ENCODE results near the gene RIN1.

DNA sequence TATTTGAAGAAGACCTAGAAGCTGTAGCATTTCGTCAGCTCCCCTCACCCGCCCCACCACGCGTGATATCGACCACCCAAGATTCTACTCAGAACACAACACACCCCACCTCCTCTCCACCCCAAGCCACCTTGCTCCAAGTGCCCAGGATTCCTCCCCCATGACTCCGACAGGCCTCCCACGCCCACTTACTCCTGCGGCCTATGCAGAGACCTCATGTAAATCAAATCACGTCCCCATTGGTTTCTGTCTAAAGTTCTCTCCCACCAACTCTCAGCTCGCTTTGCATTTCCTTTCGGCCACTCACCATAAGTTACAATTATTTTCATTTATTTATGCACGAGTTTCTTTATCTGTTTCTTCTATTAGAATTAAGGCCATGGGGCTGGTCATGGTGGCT, 33.6 kb downstream of the RIN1 start:
- TF ChIP-seq POLR2A (IDR thresholded peaks at IDR 0.05): no peak
- TF ChIP-seq, protein P1, sequence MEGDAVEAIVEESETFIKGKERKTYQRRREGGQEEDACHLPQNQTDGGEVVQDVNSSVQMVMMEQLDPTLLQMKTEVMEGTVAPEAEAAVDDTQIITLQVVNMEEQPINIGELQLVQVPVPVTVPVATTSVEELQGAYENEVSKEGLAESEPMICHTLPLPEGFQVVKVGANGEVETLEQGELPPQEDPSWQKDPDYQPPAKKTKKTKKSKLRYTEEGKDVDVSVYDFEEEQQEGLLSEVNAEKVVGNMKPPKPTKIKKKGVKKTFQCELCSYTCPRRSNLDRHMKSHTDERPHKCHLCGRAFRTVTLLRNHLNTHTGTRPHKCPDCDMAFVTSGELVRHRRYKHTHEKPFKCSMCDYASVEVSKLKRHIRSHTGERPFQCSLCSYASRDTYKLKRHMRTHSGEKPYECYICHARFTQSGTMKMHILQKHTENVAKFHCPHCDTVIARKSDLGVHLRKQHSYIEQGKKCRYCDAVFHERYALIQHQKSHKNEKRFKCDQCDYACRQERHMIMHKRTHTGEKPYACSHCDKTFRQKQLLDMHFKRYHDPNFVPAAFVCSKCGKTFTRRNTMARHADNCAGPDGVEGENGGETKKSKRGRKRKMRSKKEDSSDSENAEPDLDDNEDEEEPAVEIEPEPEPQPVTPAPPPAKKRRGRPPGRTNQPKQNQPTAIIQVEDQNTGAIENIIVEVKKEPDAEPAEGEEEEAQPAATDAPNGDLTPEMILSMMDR (IDR thresholded peaks at IDR 0.05): no peak
